NCI-H1105 treated with DMSO at 0.1 percent for 48 hours (cell line): ENCODE results near the gene MBTPS1.

Source experiments
- DNase-seq: peaks from one replicate; lab custom pipeline; 2025; lab: John Stamatoyannopoulos, UW

Gene MBTPS1

DNA sequence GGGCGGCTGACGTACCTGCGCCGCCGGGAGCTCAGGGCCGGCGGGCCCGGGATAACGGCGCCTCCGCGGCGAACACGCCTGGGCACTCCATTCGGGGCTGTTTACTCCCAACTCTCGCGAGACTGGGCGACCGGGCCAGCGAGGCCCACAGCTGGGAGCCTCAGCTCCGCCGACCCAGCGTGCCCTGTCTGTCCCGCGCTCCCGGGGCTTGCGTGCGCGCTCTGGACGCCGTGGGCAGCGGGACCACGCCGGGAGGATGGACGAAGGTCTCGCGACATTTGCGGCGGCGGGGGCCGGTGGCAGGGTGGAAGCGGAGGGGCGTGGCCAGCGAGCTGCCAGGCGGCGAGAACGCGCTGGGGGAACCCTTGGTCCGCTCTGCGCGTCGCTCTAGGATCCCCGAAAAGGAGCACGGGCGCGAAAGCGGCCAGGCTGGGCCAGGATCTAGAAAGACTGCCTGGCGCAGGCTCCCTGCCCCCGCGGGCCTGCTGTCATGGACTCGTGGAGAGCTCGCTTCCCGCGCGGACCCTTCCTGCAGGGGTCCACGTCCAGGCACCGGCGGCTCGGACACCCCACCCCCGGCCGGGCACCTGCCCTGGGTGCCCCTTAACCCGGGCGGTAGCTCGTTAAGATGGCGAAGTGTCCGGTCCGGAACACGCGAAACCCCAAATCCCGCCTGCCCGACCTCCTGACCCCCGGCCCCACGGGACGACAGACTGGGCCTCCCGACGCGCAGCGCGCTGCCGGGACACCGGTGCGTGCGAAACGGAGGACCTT, at the start of gene MBTPS1:
MBTPS1 (minus strand) TSS at position 223 of the 774 bp plus-strand sequence. CDS start 15,159 bp downstream, outside the sequence.
- peak; percentile 85 for DNase-seq

DNA sequence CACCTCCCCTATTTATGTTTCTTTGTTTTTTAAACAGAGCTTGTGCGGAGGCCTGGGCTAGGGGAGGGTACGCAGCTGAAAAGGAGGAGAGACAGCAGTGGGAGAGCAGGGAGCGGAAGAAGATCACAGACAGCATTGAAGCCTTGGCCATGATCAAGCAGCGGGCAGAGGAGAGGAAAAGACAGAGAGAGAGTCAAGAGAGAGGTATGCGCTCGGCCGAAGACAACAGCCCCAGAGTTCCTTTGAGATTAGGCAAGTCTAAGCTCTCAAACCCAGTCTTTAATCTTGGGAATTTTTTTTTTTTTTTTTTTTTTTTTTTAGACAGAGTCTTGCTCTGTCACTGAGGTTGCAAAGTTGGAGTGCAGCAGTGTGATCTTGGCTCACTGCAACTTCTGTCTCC, 49.0 kb upstream of the MBTPS1 start:
- no peak for DNase-seq

DNA sequence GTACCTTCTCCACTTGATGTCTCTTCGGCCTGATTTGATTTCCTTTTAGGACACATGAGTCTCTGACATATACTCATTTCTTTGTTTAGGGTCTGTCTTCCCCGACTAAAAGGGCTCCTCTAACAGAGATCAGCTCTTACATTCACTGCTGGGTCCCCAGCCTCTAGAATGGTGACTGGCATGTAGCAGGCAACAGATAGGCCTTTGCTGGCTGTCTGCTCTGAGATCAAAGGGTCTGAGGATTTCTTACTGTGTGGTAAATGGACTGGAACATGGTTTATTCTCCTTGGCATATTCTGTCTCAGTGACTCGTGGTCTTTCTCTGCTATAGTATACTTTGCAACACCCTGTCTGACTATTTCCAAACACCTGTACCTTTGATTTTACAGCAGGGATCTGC, 45.1 kb upstream of the MBTPS1 start:
- DNase-seq = no peak

DNA sequence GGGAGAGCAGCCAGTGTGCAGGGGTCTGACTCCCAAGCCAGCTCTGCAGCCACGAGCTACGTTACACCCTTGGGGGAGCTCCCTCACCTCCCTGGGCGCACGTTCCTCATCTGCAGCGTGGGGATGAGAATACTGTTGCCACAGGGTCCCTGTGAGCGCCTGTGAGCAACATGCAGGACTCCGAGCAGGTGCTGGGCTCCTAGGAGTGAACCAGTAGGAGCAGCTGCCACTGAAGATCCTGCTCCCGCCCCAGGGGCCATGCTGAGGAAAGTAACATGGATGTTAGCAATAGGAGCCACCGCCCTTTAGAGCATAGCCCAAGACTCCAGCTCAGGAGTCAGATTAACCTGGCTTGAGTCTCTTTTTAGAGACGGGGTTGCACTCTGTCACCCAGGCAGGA, 44.3 kb upstream of the MBTPS1 start:
- no peak for DNase-seq

DNA sequence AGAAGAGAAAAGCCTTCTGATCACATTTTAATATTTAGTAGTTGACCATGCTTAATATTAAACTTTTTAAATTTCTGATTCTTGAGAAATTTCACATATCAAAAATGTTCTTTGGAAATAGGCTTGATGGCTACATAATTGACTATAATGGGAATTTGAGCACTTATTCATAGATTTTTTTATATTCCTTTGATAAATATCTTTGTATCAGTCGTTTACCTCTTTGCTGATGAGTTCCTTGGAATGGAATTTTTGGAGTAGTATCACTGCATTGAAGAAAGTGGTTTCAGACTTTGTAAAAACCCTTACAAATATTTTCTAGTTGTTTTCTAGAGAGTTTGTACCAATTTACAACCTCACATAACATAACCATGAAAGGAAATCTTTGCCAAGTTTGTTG, 43.1 kb upstream of the MBTPS1 start:
- no peak for DNase-seq

DNA sequence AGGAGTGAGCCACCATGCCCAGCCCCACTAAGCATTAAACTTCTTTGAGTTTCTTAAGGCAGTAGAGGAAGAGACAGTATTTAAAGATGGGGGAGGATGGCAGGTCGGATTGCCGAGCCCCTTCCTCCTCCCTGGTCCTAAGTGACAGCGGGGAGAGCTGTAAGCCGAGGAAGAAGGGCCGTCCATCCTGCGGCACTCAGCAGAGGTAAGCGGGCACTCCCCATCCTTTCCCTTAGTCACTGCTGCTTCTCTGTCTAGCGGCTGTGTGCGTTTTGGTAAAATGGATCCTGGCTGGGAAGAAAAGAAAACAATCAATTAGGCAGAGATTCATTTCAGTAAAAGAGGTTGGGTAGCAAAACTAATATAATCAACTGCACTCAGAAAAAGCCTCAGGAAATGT, 42.3 kb upstream of the MBTPS1 start:
- no peak for DNase-seq

DNA sequence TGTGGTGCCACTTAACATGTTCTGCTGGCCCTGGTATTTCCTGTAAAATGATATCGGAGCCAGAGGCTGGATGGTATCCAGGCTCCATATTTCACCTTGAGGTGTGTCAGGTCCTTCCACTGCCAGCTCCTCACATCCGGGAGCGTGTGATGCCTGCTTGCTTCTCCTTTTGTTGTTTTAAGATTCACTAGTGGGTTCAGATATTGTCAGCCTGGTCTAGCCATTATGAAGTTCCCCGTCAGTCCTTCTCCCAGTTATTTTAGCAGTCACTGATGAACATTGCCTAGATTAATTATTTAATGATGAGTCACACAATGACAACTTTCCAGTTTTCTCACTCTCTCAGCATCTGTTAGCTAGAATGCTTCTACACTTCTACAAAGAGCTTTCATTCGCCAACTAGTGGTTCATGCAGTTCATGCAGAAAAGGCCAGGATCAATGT, 39.6 kb upstream of the MBTPS1 start:
- no peak for DNase-seq

DNA sequence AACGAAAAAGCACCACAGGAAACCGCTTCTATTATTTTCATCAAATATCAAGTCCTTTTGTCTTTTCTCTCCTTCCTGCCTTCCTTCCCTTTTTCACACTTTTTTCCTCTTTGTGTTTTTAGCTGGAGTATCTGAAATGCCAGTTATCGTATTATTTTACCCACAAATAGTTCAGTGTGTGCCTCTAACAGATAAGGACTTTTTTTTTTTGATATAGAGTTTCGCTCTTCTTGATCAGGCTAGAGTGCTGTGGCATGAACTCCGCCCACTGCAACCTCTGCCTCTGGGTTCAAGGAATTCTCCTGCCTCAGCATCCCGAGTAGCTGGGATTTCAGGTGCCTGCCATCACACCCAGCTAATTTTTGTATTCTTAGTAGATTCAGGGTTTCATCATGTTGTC, 39.0 kb upstream of the MBTPS1 start:
- DNase-seq = no peak

DNA sequence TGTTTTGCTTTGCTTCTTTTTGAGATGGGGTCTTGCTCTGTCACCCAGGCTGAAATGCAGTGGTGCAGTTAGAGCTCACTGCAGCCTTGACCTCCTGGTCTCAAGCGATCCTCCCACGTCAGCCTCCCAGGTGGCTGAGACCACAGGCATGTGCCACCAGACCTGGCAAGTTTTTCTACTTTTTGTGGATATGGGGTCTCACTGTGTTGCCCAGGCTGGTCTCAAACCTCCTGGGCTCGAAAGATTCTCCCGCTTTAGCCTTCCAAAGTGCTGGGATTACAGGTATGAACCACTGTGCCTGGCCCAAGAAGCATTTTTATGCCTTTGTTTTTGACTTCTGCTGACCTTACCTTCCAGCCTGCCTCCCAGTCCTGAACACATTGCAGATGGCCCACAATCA, 38.5 kb upstream of the MBTPS1 start:
- no peak for DNase-seq

DNA sequence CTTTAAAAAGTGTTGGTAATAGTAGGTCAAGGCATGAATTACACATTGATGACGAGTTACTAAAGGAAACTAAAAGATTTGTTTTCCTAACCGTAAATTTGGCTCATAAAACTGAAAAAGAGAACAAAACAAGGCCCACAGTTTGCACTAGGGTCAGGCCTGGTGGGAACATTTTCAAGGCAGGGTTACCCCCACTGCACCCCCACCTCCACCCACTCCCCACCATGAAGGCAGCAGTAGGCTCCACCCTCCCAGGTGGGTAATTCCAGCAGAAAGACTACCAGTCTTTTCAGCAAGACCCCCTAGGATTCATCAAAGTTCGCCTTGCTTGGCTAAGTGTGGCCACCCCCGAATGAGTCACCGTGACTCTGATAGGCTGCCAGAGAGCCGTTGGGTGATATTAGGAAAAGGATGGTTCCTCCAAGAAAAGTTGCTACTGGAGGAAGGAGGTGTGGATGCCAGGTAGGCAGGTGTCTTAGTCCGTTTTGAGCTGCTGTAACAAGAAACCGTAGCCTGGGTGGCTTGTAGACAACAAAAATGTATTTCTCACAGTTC, 37.0 kb upstream of the MBTPS1 start:
- no peak for DNase-seq

DNA sequence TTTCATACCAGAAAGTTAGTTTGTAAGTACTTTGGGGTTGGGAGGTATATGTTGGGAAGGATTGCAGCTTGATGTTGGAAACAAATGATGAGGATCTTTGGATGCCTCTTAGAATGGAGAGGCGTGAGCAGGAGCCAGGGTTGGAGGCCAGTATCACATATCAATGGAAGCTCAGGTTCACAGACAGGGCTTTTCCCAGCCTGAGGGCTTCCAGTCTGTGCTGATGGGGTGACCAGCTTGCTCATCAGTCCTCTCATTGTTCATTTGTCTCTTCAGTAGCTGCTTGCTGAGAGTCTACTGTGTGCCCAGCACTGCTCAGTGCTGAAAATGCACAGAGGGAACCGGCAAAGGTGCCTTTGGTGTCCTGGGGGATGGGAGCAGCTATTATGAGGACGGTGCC, 34.2 kb upstream of the MBTPS1 start:
- no peak for DNase-seq

DNA sequence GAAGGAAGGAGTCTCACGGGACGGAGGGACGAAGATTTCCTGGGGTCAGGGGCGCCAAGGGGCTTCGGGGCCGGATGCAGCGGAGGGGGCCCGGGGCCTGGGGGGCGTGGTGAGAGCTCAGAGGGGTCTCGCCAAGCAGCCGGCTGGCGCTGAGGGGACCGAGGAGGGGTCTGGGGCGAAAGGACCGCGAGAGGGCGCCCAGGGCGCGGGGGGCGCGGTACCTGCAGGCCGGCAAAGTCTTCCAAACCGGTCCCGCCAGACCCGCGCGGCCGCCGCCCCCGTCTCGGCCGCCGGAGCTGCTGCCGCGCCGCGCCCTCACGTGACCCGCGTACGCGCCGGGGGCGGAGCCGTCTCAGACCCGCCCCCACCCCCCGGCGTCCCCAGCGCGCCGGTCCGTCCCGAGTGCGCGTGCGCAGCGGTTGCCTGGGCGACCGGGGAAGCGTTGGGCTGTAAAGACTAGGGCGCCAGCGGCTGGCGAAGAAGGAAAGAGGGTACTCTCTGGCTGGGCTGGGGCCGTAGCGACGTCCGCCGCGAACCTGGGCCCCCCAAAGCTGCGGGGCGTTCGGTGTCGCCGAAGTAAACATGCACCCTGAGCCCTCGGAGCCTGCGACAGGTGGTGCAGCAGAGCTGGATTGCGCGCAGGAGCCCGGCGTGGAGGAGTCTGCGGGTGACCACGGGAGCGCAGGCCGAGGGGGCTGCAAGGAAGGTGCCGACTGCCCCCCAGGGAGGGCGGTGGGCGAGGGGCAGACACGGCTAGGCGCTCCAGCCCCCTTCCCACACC, 28.3 kb upstream of the MBTPS1 start, which contains the start of the genes DNAAF1 and HSDL1:
DNAAF1 (plus strand) TSS at position 450 of the 781 bp plus-strand sequence; CDS start at position 583, 133 bp downstream.
HSDL1 (minus strand) TSS at position 319 of the 781 bp plus-strand sequence. CDS start 13,856 bp downstream, outside the sequence.
- peak; percentile 69 for DNase-seq

DNA sequence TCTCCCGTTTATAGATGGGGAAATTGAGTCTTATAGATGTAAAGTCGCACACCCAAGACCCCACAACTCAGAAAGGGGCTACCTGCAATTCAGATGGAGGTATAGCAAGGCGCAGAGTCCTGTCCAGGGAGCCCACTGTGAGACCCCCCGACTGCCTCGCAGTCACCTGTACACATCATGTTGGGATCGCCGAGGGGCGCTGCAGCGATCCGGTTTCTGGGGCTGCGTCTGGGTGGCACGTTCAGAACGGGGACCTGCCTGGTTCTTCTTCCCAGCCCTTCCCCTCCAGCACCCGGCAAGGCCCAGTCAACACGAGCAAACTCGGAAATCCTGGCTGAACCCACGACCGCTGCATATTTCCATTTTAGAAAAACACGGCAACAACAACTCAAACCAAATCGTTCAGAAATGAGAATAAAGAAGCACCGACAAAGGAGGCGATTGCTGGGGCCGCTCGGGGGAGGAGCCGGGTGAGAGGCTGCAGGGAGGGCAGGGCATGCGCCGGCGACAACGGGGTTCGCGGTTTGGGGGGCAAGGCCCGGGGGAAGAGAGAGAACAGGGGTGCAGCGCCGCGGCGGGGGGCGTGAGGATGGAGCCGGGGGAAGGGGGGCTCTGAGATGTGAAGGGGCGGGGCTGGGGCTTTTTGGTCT, 27.6 kb upstream of the MBTPS1 start:
- no peak for DNase-seq

DNA sequence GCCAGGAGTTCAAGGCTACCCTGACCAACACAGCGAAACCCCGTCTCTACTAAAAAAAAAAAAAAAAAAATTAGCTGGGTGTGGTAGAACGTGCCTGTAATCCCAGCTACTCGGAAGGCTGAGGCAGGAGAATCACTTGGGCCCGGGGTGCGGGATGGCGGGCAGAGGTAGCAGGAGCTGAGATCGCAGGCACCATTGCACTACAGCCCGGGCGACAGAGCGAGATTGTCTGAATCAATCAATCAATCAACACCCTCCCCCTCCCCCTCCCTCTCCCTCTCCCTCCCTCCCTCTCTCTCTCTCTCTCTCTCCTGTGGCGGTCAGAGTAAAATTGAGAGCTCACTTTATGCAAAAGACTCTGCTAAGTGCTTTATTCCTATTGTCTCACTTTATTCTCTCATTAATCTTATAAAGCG, 27.1 kb upstream of the MBTPS1 start:
- DNase-seq = no peak

DNA sequence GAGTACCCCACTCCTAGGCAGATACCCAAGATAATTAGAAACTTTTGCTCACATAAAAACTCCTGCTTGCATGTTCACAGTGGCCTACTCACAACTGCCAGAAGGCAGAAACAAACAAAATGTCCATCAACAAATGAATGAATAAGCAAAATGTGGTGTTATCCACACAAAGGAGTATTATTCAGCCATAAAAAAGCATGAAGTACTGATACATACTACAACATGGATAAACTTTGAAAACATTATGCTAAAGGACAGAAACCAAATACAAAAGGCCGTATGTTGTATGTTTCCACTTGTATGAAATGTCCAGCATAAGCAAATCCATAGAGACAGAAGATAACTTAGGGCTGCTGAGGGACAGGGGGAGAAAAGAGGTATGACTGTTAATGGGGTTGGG, 26.3 kb upstream of the MBTPS1 start:
- DNase-seq = no peak

DNA sequence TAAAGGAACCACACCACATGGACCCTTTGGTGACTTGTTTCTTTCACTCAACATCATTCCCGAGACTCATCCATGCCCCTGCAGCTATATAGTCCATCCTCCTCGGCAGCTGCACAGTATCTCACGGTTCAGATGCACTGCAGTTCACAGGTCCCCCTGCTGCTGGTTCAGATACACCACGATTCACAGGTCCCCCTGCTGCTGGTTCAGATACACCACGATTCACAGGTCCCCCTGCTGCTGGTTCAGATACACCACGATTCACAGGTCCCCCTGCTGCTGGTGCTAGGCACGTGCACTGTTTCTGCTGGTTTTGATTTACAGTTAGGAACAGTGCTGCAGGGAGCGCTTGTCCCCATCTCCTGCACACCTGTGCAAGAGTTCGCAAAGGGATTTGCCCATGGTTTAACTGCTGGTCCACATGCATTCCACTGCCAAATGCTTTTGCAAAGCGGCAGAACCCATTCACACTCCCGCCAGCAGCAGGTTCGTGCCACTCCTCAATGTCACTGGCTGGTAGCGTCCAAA, 24.5 kb upstream of the MBTPS1 start:
- DNase-seq = no peak

DNA sequence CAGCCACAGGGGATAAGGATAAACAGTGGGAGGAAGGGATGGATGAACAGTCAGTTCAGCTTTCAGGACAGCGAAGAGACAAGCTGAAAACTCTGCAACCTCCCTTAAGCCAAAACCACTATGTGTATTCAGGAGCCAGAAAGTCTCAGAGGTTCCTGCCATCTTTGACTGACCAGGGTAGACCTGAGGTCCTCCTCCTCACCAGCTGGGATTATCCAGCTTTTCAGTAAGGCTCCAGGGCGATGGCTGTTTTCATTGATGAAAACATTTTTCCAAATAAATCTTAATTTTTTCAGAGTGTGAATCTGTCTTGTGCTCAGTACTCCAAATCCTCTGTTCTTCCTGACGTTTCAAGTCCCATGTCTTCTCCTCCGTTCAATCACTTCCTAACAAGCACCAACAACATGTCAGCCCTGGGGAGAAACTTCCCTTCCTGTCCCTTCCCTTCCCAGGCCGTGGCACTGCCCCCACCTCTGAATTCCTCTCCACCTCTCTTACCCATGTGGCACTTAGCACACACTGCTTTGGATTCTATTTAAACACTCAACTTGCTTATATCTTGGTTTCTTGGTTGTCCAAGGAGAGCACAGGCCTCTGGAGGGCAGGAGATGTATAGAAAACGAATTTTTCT, 23.0 kb upstream of the MBTPS1 start:
- DNase-seq = no peak

DNA sequence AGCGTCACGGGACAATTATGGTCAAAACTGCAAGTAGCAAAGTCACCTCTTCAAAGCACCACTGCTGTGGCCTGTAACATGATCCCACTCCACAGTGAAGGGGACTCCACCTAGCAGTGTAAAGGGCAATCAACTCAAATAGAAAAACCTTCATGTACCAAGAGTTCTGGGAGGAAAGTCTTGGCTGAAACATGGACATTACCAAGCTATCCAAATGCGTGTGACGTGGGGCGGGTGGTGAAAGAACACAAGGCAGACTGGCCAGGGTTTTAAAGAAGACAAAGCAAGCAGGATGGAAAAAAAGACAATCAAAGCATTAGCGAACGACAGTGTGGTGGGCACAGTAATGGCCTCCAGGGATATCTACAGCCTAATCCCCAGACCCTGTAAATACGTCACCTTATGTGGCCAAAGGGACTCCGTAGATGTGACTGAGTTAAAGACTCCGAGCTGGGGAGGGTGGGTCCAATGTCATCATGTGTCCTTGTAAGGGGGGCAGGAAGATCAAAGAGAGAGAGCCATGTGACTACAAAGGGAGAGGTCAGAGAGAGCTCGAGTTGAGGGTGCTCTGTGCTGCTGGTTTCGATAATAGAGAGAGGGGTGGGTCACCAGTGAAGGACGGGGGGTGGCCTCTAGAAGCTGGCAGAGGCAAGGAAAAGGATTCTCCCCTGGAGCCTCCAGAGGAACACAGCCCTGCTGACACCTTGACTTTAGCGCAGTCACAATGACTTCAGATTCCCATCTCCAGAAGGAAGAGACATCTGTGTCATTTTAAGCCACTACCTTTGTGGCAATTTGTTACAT, 22.3 kb upstream of the MBTPS1 start:
- DNase-seq = peak; percentile 39

DNA sequence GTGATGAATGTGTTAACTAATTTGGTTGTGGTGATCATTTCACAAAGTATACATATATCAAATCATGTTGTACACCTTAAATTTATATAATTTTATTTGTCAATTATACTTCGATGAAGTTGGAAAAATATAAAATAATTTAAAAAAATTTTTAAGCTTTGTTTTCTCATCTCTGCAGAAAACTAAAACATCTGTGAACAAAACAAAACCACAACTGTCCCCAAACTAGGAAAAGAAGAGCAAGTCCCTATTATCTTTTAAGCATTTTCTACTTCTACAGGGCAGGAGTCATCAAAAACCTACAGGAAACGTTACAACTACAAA, 21.7 kb upstream of the MBTPS1 start:
- DNase-seq = no peak

DNA sequence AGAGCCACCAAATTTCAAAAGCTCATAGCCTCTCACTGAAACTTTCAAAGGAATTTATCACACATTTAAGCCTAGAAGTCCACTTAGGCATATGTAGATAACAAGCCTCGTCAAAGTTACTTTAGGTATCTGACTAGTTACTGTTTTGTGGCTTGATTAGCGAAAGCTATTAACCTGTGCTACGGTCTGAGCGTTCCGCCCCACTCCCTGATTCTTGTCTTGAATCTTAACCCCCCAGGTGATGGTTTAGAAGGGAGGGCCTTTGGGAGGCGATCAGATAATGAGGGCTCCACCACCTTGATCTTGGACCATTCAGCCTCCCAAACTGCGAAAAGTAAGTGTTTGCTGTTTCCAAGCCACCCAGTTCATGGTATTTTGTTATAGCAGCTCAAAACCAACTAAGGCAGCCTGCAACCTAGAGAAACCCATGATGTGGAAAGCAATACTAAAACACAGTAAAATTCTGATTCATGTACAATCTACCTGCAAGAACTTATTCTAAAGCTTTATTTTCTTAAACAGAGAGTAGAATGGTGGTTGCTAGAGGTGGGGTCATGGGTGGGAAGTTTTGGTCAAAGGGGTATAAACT, 21.1 kb upstream of the MBTPS1 start:
- DNase-seq = no peak
